ENCODE measurements around the gene TTPAL. TPM values are rescaled to one million over a fixed set of nuclear protein-coding genes. Genes with fewer than 3 reads are reported as not detected.

Gene TTPAL
- total RNA-seq, 3 donors from 2014 or later (not counting 1 experiment from before 2014, with no cell fraction given): 17.2 to 22.9 (median 22.5) TPM

DNA sequence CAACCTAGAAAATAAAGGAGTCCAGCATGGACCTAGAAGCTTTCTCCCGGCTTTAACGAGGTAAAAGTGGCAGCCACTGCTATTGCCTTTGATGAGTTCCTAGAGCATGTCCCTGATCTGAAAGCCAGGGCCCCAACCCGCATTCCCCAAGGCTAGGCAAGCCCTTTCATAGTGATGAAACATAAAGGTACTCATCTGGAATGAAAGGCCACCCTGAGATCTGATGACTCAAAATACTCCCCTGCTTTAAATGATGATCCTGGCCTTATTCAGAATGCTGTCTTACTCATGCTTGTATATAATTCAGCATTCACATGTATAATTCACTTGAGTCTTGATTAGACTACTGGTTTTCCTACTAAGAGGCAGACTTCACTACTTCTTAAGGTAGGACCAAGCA is 21.3 kb downstream of the TTPAL start:
- Mint-ChIP-seq H3K4me1 (peaks cover 15 to 17% of the 10 kb centered on the region in 2 donors), H3K27me3 (ENCODE audit: low read depth in 2 of 2) (no peaks in the 10 kb centered on the region), H3K36me3 (peaks cover 46% of the 10 kb centered on the region), H3K9me3 (no peaks in the 10 kb centered on the region), H3K27ac (no peak overlapping the region), H3K4me3 (no peak overlapping the region)
- no peak for ATAC-seq
- WGBS (ENCODE audit: insufficient coverage): 84% methylated on average over 3 of the region's 3 CpGs
- Histone ChIP-seq H3K4me1 (ENCODE audit: control insufficient read depth, insufficient read depth, low read length) (peaks cover 9% of the 10 kb centered on the region), H3K4me3 (ENCODE audit: low read length) (no peak overlapping the region), H3K36me3 (ENCODE audit: control insufficient read depth, insufficient read depth, low read length) (peaks cover 79% of the 10 kb centered on the region), H3K27ac (ENCODE audit: low read length) (no peak overlapping the region), H3K27me3 (ENCODE audit: control insufficient read depth, insufficient read depth, low read length) (no peaks in the 10 kb centered on the region), H3K9me3 (ENCODE audit: control insufficient read depth, insufficient read depth, low read length) (no peaks in the 10 kb centered on the region)
- intact Hi-C loops (cut with micrococcal nuclease): no loop called here
- no peak for DNase-seq
- TF ChIP-seq, protein P1, sequence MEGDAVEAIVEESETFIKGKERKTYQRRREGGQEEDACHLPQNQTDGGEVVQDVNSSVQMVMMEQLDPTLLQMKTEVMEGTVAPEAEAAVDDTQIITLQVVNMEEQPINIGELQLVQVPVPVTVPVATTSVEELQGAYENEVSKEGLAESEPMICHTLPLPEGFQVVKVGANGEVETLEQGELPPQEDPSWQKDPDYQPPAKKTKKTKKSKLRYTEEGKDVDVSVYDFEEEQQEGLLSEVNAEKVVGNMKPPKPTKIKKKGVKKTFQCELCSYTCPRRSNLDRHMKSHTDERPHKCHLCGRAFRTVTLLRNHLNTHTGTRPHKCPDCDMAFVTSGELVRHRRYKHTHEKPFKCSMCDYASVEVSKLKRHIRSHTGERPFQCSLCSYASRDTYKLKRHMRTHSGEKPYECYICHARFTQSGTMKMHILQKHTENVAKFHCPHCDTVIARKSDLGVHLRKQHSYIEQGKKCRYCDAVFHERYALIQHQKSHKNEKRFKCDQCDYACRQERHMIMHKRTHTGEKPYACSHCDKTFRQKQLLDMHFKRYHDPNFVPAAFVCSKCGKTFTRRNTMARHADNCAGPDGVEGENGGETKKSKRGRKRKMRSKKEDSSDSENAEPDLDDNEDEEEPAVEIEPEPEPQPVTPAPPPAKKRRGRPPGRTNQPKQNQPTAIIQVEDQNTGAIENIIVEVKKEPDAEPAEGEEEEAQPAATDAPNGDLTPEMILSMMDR (IDR thresholded peaks at IDR 0.05): no peak

DNA sequence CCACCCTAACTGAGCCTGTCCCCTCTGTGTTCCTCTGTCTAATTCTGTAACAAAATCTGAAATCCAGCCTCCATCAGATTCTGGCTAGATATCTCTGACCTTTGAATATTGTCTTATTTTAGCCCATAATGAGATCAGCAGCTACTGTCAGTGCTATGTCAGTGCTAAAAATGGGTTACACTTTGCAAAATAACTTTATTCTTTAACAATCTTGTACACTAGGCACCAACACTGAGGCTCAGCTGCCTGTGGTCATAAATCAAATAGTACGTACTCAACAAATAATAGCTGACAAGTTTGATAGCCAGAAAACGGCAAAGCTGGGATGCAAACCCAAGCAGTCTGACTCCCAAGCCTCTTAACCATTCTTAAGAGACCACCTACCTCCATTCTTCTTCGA is 22.1 kb downstream of the TTPAL start:
- WGBS (ENCODE audit: insufficient coverage): 91% methylated on average over 3 of the region's 3 CpGs
- H3K9me3 Mint-ChIP-seq: no peaks in the 10 kb centered on the region
- TF ChIP-seq, protein P1 (IDR thresholded peaks at IDR 0.05): no peak

DNA sequence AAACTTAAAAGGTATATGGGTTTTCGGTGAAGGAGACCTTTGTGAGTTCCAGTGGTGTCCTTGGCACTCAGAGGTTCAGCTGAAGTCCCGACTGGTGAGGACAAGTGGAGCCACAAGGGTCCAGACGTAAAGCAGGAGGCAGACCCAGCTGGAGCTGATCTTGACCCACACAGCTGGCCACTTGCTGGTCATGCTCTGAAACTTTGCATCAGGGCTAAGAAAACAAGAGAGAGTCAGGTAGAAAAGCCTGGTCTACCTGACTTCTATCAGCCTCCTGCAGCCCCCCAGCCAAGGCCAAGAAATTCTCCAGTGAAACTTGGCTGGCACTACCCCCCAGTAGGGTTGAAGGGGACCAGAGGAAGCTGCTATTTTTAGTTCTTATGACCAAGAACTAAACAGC is 24.5 kb downstream of the TTPAL start:
- Histone ChIP-seq H3K27me3 (ENCODE audit: control insufficient read depth, insufficient read depth, low read length) (no peaks in the 10 kb centered on the region), H3K36me3 (ENCODE audit: control insufficient read depth, insufficient read depth, low read length) (peaks cover 89% of the 10 kb centered on the region), H3K4me3 (ENCODE audit: low read length) (no peak overlapping the region), H3K9me3 (ENCODE audit: control insufficient read depth, insufficient read depth, low read length) (no peaks in the 10 kb centered on the region), H3K4me1 (ENCODE audit: control insufficient read depth, insufficient read depth, low read length) (no peaks in the 10 kb centered on the region), H3K27ac (ENCODE audit: low read length) (no peak overlapping the region)
- TF ChIP-seq, protein P1 (IDR thresholded peaks at IDR 0.05): no peak
- Mint-ChIP-seq H3K27ac (no peak overlapping the region), H3K4me1 (peaks cover 6 to 8% of the 10 kb centered on the region in 2 donors), H3K4me3 (no peak overlapping the region), H3K9me3 (no peaks in the 10 kb centered on the region), H3K36me3 (peaks cover 38% of the 10 kb centered on the region), H3K27me3 (ENCODE audit: low read depth in 2 of 2) (no peaks in the 10 kb centered on the region)
- DNase-seq (no peak), ATAC-seq (no peak)
- 95% methylated on average over 3 of the region's 3 CpGs for WGBS (ENCODE audit: insufficient coverage)
- intact Hi-C loops (cut with micrococcal nuclease): no loop called here

More for the DNA sequence above, 22.1 kb downstream of the TTPAL start:
- no peak for DNase-seq
- peaks cover 87% of the 10 kb centered on the region for H3K36me3 ChIP-seq (ENCODE audit: control insufficient read depth, insufficient read depth, low read length)
- Mint-ChIP-seq H3K4me1 (peaks cover 8 to 10% of the 10 kb centered on the region in 2 donors), H3K36me3 (peaks cover 48% of the 10 kb centered on the region), H3K27ac (no peak overlapping the region), H3K4me3 (no peak overlapping the region), H3K27me3 (ENCODE audit: low read depth in 2 of 2) (no peaks in the 10 kb centered on the region)
- ATAC-seq: no peak
- H3K9me3 ChIP-seq (ENCODE audit: control insufficient read depth, insufficient read depth, low read length): no peaks in the 10 kb centered on the region
- intact Hi-C loops (cut with micrococcal nuclease): no loop called here
- no peak overlapping the region for H3K27ac ChIP-seq (ENCODE audit: low read length)
- no peak overlapping the region for H3K4me3 ChIP-seq (ENCODE audit: low read length)
- peaks cover 1% of the 10 kb centered on the region for H3K4me1 ChIP-seq (ENCODE audit: control insufficient read depth, insufficient read depth, low read length)
- H3K27me3 ChIP-seq (ENCODE audit: control insufficient read depth, insufficient read depth, low read length): no peaks in the 10 kb centered on the region

DNA sequence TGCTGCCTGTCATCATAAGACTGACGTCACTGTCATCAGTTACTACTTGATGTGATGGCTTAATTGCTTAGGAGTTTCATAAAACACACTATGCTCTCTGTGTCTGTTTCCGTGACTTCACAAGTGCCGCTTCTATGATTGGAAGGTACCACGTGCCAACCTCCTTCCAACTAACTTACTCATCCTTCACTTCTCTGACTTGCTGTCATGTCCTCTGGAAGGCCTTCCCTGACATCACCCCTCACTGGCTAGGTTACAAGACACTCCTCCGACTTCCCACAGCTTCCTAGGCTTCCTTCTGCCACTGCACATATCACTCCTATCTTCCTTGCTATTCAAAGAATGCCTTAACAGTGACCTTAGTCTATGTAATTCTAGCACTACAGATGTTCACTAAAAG is 25.8 kb downstream of the TTPAL start:
- ATAC-seq (no peak), DNase-seq (no peak)
- Histone ChIP-seq H3K9me3 (ENCODE audit: control insufficient read depth, insufficient read depth, low read length) (no peaks in the 10 kb centered on the region), H3K36me3 (ENCODE audit: control insufficient read depth, insufficient read depth, low read length) (peaks cover 82% of the 10 kb centered on the region), H3K4me1 (ENCODE audit: control insufficient read depth, insufficient read depth, low read length) (no peaks in the 10 kb centered on the region), H3K27ac (ENCODE audit: low read length) (no peak overlapping the region), H3K27me3 (ENCODE audit: control insufficient read depth, insufficient read depth, low read length) (no peaks in the 10 kb centered on the region), H3K4me3 (ENCODE audit: low read length) (no peak overlapping the region)
- no peaks in the 10 kb centered on the region for H3K9me3 Mint-ChIP-seq
- H3K27ac Mint-ChIP-seq: peak overlapping the region; percentile 6 to 17
- no peak overlapping the region for H3K4me3 Mint-ChIP-seq
- H3K4me1 Mint-ChIP-seq: peaks cover 0 to 6% of the 10 kb centered on the region in 2 donors
- H3K36me3 Mint-ChIP-seq: peaks cover 30% of the 10 kb centered on the region
- intact Hi-C loops (cut with micrococcal nuclease): no loop called here
- no peaks in the 10 kb centered on the region for H3K27me3 Mint-ChIP-seq (ENCODE audit: low read depth in 2 of 2)
- 98% methylated on average over 5 of the region's 5 CpGs for WGBS (ENCODE audit: insufficient coverage)
- TF ChIP-seq, protein P1 (IDR thresholded peaks at IDR 0.05): no peak

Data from natural killer cell (primary cell).